Activated gamma-delta T cell treated with anti-CD3 and anti-CD28 coated beads, Interleukin-2, amount 50 U/mL, for 16 hours (primary cell): ENCODE measurements around the gene HSF2.
"Not testable (repeated sequence)": the region's sequence is repeated elsewhere in the genome, so short reads cannot be mapped to it uniquely, and the experiment has no call there.

Experiments used
- DNase-seq: peaks from one replicate; pipeline ENCODE4 v3.0.0-alpha.2; 2020; ENCODE audit warnings: low read depth

HSF2 gene

DNA sequence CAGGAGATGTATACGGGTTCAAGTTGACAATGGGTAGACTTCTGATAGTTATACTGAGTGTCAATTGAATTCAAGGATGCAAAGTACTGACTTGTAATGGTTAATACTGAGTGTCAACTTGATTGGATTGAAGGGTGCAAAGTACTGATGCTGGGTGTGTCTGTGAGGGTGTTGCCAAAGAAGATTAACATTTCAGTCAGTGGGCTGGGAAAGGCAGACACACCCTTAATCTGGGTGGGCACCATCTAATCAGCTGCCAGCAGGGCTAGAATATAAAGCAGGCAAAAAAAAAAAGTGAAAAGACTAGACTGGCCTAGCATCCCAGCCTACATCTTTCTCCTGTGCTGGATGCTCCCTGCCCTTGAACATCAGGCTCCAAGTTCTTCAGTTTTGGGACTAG lies 55.7 kb downstream of the HSF2 start:
- DNase-seq = not testable (repeated sequence)

DNA sequence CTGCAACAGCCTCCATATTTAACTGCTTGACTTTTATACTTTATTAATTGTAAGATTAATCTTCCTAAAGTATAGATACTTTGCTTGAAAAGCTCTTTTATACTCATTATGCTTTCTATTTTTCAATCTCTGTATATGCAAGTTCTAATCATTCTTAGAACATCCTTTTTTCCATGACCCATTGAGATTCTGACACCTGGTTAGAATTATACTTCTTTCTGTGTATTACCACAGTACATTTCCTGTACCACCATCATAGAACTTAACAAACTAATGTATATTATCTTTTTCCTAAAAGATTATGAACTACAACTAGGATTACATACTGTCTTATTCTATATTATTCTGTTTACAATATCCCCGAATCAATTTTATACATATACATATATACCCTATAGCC lies 58.6 kb downstream of the HSF2 start:
- DNase-seq = no peak

DNA sequence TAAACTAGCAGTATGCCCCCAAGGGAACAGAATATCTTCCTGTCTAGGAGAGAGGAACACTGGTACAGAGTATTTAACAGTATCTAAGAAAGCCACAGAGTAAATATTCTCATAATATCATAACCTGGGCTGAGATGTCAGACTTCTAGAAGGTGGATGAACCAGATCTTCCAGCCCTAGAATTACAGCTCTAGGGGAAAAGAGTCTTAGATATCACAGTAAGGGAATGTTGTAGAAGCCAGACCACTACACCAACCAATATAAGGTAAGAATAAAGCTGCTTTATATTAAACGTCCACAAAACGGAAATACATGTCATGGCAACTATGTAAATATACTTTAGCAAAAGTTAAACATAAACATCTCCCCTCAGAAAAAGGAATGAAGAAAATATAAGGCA lies 59.8 kb downstream of the HSF2 start:
- DNase-seq = no peak

DNA sequence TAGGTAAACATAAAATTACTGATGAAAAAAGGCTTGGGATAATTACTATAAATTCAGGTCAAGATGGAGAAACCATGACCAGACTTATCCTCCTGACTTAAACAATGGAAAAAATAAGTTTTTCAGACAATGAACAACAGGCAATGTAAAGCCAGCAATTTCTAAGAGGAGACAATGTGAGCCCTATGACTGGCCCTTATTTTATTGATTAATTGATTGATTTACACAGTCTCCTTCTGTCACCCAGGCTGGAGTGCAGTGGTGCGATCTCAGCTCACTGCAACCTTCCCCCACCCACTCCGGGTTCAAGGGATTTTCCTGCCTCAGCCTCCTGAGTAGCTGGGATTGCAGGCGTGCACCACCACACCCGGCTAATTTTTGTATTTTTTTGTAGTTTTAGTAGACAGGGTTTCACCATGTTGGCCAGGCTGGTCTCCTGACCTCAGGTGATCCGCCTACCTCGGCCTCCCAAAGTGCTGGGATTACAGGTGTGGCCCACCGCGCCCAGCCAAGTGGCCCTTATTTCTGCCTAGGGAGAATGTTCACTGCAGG lies 60.5 kb downstream of the HSF2 start:
- not testable (repeated sequence) for DNase-seq

DNA sequence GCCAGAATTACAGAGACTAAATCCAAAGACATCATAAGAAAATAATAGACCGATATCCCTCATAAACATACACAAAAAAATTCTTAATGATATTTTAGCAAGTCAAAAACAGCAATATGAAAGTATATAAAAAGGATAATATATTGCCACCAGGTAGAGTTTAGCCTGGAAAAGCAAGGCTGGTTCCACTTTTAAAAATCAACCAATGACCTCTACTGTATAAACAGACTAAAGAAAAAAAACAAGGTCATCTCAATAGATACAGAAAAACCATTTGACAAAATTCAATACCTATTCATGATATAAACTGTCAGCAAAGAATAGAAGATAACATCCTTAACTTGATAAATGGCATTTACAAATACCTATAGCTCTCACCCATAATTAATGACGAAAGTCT lies 62.4 kb downstream of the HSF2 start:
- DNase-seq = no peak

DNA sequence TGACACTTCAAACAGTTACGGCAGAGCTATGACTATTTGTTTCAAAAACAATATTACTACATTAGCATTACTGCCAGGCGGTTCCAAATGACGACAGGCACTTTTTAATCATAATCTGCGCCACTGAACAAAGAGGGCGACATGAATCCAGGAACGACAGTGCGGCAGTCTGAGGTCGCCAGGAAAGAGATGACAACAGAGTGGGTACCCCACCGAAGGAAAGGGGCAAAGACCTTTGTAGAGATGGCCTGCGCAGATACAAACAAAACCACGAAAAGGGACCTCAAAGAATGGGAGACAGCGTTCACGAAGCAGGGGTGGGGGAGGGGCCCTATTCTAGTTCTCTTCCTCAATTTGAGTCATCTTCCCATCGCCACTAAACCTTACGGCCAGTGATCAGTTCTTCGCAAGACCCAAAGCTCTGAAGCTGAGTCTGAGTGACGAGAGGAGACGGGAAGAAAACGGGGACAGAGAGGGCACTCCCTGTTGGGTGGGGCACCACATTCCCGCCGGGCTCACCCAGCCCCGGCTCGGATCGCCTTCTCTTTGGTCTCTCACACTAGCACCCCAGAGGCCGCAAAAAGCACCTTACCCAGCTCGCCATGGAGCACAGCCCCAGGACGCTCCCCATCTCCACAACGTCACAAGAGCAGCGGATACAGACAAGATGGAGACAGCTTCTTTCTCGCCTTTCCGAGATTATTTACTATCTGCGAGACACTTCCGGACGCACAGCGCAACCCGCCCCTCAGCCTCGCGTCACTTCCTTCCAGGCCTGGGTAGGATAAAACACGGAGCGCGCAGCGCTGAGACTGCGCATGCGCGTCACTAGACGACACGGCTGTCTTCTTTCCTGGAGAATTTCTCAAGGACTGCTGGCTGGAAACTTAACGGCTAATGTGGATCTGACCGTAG lies 71.9 kb downstream of the HSF2 start, which contains the start of gene SERINC1:
Gene SERINC1, minus strand, starts transcription at position 701 of the 915 bp plus-strand sequence. Its CDS starts 70 bp downstream, at position 631.
- DNase-seq = peak; percentile 85

DNA sequence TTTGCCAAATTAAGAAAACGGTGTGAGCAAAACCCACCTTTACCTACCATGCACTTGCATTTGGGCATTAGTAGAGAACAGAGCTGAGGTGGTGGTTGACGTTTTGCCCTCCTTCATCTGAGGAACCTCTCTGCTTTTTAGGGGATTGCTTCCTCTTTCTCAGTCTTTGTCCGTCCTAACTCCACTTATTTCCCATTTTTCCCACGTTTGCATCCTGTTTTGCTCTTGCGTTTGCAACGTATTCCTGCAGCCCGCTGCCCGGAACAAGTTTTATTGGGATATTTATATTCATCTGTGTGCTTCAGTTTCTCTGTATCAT lies 72.5 kb downstream of the HSF2 start:
- no peak for DNase-seq

DNA sequence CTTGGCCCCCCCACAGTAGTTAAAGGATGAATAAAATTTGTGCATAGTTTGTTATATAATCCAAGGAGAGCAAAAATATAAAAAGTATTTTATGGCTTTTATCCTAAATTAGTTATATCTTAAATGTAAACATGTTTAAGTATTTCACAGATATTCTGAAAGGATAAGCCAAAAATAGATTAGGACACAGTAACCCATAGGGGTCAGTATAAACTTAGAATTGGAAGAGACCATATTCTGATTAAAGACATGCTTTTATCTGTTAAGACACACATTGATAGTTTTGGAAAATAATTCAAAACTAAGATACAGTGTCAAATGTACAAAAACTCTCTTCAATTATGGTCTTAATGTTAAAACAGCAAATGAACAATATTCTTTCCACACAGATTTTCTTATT lies 76.7 kb downstream of the HSF2 start:
- no peak for DNase-seq

DNA sequence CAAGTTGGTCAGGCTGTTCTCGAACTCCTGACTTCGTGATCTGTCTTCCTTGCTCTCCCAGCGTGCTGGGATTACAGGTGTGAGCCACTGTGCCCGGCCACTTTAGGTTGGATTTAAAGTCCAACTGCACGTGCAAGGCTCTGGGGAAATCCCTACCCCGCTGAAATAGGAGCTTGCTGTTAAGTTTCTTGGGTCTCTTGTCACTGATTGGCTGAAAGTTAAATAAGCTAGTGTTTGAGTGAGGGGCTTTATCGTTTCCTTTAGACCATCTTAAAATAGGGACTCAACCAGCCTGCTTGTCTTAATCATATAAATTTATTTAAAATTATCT lies 83.3 kb downstream of the HSF2 start:
- no peak for DNase-seq
